HTR-8/SVneo (cell line): ENCODE results near the gene B4GALT6.
A peak's percentile ranks its signal among the peaks of the same experiment; 100 is the strongest.

Source experiments
- DNase-seq: peaks from one replicate; pipeline ENCODE4 v3.0.0; 2011; ENCODE audit warnings: low spot score, mixed read lengths; ENCODE audit not compliant: insufficient read length
- FAIRE-seq: peaks from 2 replicates; lab custom pipeline; 2011; peaks lifted over from hg19 to GRCh38; lab: Jason Lieb, UNC

The B4GALT6 gene

DNA sequence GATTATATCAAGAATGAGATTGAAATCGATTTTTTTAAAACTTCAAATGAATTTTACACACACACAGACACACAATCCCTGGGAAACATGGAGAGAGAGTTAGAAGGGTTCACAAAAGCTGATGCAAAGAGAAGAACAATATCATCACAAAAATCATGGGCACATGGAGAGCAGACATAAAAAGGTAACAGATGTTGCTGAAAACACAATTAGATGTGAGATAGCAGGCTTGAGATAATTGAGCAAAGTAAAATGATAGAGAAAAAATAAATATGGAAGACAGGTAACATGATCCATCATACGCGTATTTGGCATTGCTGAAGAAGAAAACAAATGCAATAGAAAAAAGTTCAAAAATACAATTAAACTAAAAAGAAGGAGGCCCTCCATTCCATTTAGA is 11.6 kb upstream of the B4GALT6 start:
- no peak for DNase-seq
- FAIRE-seq = no peak

DNA sequence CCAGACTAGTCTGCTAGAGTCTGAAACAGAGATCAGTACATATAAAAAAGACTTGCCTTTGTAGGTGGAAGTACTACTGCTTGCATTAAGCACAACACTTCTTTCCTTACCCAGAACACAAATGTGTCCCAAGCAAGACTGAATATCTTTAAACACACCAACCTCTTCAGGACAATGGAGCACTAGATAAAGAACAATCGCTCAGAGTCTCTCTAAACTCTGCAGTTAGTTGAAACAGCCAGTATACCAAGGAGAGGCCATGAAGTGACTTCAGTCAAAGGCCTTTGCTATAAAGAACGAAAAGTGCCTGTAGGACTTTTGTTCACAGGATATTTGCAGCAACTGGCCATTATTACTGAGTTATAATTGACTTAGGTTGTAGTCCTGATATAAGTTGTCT is 9.9 kb upstream of the B4GALT6 start:
- FAIRE-seq = no peak
- no peak for DNase-seq

DNA sequence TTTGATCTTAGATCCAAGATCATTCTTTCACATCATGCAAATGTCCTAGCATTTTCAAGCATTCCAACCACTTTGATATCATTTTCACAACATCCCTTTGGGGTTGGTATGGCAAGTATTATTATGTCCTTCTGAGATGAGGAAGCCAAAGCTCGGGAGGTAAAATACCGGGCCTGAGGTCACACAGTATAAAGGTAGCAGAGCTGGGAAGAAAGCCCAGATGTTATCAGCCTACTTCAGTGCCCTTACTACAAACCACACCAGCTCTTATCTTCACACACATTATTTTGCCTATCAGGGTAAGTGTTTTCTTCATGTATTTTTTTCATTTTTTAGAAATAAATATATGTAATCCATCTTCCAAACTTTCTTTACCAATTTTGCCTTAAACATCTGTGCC is 4.2 kb upstream of the B4GALT6 start:
- DNase-seq (no peak), FAIRE-seq (no peak)

DNA sequence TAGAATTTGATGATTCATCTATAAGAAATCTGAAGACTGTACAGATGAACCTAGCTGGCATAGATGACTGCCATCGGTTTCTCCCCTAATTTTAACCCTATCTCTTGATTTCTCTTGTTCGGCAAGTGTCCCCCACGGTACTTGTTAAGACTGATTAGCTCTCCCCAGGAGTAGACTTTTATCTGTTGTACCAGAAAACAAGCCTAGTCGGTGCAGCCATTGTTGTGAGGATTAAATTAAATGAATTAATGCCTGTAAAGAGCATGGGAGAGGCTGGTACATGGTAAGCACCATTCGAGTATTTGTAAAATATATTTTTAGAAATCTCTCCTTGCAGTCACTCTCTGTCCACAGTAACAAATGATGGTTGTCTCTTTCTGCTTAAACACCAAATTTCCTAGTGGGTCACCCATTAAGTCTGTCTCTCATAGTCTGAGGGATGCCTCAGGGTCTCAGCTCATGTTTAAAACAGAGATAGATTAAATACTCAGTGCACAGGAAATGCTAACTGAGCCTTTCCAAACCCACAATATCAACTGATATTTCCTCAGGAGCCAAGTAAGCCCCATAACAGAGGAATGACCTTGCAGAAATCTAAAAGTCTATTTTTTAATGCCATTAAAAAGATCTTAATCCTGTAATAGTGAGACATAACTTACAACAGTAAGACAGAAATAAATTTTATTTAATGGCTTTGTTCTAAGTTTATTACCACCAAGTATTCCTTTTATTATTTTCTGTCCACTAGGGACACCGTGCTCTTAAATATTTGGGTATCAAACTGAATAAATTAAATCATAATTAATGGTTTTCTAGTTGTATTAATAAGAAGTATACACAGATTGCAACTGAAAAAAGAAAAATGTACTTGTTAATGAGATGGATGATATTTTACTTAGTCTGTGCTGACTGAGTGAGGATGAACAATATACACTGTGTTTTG is 2.9 kb upstream of the B4GALT6 start:
- FAIRE-seq (no peak), DNase-seq (no peak)

DNA sequence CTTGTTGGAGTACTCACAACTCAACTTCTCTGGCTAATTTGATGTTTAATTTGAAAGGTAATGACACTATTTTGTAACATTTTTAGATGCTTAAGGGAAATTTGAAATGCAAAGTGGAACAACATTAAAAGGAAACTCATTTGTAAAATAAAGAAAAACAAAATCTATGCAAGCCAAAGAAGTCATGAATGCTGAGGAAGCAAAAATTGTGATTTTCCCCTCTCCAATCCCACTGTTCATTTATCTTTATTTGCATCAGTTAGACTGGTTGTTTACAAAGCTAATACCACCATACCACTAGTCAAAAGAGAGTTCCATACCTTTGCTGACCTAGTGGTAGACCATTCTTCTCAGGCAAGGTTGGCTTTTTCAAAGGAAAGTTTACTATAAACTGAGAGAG is 2.2 kb upstream of the B4GALT6 start:
- no peak for DNase-seq
- no peak for FAIRE-seq

DNA sequence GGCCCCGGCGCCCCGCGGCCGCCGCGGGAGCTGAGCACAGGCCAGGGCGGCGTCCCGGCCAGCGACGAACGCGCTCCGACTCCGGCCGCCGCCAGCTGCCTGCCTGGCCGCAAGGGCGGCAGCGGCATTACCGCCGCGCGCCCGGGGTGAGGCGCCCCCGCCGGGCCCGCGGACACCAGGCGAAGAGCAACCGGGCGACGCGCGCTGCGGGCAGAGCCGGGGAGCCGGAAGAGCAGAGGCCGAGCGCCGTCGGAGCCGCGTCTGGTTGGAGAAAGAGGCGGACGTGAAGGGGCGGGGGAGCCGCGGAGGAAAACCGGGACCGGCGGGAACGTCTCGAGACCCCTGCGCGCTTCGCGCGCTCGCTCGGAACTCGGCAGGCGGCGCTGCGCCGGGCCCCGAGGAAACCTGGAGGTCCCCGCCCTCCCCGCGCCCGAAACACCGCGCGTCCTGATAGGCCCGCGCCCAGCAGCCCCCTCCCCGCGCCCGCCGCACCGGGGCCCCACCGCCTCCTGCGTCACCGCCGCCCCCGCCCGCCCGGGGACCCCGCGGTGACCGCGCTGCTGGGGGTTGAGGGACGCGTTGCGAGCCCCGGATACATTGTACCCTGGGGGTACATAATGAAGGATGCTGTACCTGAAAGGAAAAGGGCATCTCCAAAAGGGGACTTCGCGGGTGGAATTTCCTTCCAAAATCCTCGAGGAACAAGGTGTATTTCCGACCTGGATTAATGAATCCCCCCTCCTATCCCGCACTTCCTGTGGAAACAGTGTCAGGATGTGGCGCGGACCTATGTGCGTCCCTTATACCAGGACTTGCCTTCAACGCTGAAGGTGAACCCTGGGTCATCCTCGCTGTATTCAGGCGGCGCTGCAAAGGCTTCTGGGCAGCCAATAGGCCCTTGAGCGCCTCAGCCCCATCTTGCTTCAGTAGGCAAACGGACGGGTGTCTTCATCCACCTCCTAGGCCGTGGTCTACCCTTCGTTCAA is 1.0 kb upstream of the B4GALT6 start:
- no peak for FAIRE-seq
- DNase-seq = peak; percentile 34

DNA sequence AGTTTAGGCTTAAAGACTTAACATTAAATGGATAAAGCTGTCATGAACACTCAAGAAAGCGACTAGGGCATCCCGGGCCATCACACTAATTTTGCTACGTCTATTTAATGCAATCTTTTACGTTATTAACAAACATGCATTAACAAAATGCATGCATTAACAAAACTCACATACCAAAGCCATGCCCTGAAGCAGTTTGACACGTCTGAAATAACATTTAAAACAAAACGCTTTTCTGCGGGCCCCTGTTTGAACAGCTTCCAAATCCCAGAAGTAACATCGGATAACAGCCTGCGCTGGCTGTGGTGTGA is 458 bp downstream of the B4GALT6 start:
- DNase-seq (no peak), FAIRE-seq (no peak)

DNA sequence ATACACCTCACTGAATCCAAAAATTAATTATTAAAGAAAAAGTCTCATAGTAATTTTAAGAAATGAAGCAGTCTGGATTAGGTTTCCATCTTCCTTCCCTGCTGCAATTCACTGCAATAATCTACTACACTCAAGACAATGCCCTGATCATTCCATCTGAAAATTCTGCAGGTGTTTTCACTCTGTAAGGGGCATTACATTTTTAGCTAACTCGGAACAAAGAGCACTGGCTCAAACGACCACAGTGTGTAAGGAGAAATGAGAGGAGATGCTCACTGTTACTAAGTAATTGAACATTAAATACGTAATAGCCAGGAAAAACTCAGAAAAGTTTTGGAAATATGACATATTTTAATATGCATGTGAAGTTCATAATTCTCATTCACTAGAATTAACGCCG is 1.3 kb downstream of the B4GALT6 start:
- no peak for DNase-seq
- no peak for FAIRE-seq

DNA sequence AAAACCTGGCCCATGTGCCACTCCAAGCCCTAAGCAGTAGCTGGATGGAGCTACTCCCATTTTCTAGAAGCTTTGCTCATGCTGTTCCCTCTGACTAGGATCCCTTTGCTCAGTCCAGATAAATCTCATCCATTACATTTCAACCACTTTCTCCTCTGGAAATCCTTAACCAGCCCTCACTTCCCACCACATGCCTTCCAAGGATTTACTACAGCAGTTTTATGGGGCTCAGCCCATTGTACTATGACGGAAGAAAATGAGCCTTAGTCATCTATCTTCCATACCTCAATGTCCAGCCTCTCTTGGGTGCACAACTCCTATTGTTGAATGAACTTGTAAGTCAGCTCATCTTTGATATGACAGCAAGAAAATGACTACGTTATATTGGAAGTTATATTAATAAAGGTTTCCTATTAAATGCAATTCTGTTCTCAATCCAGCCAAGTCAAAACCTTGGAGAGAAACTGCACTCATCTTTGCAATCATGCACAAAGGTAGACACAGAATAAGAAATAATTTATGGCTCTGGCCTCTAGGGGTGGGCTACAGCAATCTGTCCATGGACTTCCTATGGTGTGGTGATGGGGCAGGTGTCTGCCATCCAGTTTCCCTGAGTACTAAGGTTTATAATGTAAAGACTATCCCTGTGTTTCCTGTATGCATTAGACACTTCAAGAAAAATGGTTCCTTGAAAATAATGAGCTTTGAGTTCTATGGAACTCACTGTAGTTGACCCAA is 3.4 kb downstream of the B4GALT6 start:
- no peak for DNase-seq
- no peak for FAIRE-seq

DNA sequence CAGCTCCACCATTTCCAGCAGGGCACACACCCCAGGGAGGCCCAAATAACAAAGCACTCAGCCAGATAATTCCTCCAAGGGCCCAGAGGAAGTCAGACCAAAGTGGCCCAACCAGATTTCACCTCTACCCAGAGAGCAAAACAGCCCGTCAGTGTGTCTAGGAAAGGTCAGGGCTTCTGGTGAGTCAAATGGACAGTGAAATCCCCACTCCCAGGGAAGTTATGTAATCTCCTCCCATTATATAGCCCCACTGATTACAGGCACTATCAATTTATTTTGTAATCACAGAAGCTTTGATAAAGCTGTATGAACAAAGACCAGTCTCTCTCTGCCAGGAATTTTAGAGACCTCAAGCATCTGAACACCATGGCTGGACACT is 4.0 kb downstream of the B4GALT6 start:
- DNase-seq (no peak), FAIRE-seq (no peak)

DNA sequence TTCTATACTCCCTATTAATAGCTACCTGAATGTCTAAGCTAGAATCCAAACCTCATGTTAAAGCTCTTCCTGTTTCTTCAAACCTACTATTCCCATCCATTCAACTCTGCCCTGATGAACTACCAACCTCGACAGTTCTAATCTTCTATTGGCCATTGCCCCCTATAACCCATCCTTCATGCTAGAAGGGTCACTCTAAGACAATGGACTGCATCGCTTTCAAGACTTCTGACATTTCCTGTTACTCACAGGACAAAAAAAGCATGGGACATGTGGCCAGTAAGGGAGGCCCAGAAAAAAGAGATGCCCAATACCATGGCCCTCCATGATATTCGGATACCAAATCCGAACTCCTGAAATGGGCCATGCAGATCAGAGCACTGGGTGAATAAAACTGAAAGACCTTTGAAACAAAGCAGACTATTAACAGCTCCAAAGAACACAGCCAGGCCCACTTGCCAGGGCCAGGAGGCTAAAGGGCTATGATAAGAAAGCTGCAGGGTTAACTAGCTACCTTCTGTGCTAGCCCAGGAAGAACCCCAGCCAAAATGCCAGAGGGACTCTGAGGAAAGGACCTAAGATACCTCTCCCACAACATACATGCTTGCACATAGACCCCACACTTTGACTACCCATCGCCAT is 4.5 kb downstream of the B4GALT6 start:
- no peak for DNase-seq
- FAIRE-seq = no peak

DNA sequence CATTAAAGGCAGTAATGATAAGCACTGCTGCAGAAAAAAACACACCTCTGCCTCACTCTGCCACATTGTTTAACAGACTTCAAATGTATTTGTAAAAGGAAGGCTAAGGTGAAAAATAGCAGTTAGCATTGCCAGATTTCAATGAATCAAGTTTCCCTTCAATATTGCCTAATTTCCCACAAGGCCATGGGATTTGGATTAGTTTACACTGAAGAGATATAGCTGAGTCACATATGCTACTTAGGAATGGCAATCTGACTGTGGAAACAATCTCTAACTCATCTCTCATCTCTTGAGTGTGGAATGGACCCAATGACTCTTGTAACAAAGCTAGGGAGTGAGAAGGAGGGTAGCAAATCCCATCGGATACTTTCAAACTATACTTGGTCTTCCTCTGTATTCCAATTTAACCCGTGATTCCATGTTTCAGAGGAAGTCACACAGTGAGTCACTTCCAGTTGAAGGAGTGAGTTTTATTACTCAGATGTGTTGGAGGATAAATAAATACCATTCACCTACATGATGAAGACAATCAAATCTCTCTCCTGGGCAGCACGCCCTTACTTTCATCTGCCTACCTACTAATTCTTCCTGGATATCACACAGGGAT is 5.1 kb downstream of the B4GALT6 start:
- DNase-seq (no peak), FAIRE-seq (no peak)

DNA sequence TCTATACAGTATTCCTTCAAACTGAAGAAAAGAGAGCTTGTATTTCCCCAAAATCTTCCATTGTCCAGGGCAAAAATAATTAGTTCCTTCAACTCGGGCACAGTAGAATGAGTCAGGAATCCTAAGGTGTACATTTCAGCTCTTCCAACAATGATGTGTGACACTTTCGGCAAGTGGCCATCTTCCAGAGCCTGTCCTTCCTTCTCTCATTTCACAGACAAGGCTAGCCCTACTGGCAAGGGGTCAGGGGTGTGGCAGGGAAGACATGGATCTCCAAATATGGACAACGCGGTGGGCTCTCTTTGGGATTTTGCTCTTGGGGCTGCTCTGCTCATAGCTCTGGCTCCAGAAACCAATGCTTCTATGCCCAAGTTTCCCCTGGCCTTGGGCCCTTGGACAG is 6.0 kb downstream of the B4GALT6 start:
- DNase-seq (no peak), FAIRE-seq (no peak)

DNA sequence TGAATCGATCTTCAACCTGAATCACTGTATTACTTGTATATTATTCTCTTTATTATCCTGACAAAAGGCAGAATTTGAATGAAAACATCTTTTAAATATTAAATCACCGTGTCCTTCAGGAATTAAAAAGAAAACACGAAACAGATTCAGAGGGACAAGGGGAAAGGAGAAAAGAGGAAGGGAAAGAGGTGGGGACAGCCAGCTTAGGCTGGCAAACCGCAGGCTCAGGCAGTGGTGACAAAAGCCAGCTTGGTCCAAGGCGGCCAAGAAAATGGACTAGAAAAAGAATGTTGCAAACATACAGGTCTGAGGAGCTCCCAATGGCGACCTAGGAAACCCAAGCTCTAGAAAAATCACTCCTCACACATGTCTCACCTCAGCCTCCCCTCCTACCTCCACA is 6.8 kb downstream of the B4GALT6 start:
- no peak for DNase-seq
- no peak for FAIRE-seq

DNA sequence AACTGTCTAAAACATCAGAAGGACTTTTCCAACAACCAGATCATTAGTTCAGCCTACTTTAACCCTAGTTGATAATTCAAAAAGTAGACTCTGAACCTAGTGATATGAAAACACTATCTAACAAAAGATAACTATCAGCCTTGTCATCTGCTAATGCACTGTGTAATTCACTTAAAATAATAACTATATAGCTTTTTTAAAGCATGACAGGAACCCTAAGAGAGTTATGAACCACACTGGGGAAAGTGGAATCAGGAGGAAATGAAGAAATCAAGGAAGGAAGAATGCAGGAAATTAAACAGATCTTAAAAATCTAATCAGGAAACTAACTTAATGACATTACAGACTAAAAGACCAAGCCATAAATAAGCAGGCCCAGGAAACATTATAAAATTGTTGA is 9.0 kb downstream of the B4GALT6 start:
- FAIRE-seq (no peak), DNase-seq (no peak)

DNA sequence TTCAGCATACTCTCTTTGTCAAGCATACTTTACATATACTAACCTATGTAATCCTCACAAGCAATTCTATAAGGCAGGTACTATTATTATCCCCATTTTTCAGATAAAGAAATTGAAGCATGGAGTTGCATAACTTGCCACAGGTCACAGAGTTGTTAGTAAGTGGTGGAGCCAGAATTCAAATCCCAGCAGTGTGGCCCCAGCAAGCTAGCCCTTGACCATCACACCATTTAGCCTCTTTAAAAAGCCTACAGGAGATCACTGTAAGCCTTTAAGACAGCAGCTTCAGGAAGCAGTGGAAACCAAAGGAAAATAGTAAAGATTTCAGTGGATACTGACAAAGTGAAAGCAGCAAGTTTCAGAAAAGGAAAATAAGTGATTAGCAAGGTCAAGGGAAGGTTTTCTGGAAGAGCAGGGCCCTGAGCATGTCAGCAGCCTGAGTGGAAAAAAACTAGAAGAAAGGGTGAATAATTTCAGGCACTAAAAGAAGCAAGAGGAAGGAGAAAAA is 11.7 kb downstream of the B4GALT6 start:
- DNase-seq = no peak
- no peak for FAIRE-seq

DNA sequence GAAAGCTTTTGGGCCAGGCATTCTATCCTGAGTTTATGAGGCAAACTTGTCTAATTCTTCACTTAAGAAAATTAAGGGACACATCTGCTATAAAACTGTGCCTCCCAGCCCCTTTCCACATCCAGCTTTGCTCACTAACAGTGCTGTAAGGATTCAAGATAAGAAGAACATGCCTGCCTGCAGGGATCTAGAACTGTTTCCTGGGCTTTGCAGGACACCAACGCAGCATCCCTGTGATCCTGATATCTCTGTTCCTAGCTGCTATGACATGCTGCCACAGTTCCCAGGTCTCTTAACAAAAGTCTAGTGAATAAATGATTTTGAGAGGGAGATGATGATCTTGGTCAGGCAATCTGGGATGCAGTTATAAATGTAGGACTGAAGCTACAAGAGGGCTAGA is 12.4 kb downstream of the B4GALT6 start:
- FAIRE-seq (no peak), DNase-seq (no peak)

DNA sequence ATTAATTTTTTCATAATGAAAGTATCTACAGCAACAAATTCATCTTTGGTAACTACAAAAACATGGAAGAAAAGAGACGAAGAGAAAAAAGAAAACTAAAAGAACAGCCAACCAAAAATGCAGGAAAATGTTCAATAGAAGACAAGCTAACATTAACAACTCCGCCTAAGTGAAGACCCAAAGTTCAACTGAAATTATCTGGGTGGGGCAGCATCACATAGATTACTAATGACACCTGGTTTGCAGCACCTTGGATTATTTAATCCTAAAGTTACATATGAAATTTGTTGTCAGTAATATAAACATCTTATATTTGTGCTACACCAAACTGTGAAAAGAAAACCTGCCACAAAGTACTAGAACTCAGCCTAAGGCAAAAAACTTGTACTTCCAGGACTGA is 14.8 kb downstream of the B4GALT6 start:
- no peak for DNase-seq
- no peak for FAIRE-seq

DNA sequence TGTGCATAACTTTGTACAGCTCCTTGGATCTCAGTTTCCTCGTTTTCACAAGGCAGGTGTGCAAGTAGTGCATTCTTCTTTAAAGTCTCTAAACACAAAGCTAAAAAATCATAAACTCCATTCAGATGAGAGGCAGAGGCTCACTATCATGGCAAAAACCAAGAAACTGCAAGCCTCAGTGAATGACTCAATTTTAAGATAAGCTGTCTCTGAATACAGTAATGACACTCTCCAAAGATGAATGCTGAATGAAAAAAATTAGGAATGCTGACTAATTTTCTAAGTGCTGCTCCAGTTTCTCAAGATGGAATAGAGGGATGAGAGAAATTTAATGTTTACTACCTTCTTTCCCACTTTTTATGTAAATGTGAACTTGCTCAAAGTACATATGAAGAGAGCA is 17.2 kb downstream of the B4GALT6 start:
- no peak for FAIRE-seq

DNA sequence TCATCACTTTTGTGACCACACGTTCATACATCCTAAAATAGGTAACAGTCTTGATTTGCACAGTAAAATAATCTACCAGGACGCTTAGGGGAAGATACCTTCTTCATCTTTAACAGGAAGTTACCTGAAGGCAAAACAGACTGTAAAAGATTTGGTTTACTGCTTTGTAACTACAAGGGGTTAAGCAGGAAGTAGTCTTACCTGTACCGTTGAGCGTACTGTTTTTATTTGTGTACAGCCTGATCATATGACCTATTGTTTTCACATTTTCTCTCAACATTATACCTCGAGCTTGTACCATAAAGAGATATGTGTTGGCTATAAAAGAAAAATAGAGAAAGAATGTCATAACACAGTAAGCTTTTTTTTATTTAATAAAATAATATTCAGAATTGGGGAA is 18.3 kb downstream of the B4GALT6 start:
- no peak for DNase-seq
- FAIRE-seq = no peak

More for the DNA sequence above, 17.2 kb downstream of the B4GALT6 start:
- DNase-seq = no peak
